ENCODE data around the gene SSU72.

The SSU72 gene

GRCh38 chr1:1617925-1618324 is 43.3 kb upstream of the SSU72 start:
- Histone ChIP-seq H3F3A (ENCODE audit: low read depth) (no peaks in the 10 kb centered on the region), H3K4me3 (ENCODE audit: low read length, poor library complexity, severe bottlenecking) (peak overlapping the region; percentile 94), H3K9me3 (ENCODE audit: insufficient read depth, low read depth, low read length) (no peaks in the 10 kb centered on the region), H3K9ac (ENCODE audit: low read depth, low read length, poor library complexity, severe bottlenecking) (peak overlapping the region; percentile 99), H3K27me3 (ENCODE audit: insufficient read depth, low read length, poor library complexity, severe bottlenecking) (no peaks in the 10 kb centered on the region), H2AFZ (ENCODE audit: low read length) (no peak overlapping the region), H3K9me2 (replicated peaks; ENCODE audit: low read depth, low read length) (no peaks in the 10 kb centered on the region), H4K20me1 (ENCODE audit: insufficient read depth, low read length, poor library complexity, severe bottlenecking) (peaks cover 16% of the 10 kb centered on the region), H3K4me1 (ENCODE audit: insufficient read depth, low read length, poor library complexity, severe bottlenecking) (peaks cover 28% of the 10 kb centered on the region), H3K79me2 (ENCODE audit: insufficient read depth, low read length) (peaks cover 25% of the 10 kb centered on the region), H3K36me3 (ENCODE audit: insufficient read depth, low read length) (no peaks in the 10 kb centered on the region), H3K4me2 (ENCODE audit: low read depth, low read length, poor library complexity, severe bottlenecking) (peak overlapping the region; percentile 92)
- TF ChIP-seq EZH2phosphoT487 (IDR thresholded peaks at IDR 0.05; ENCODE audit: borderline replicate concordance) (no peak), CTCF (conservative IDR thresholded peaks at IDR 0.05; ENCODE audit: low read length) (no peak)

- Histone ChIP-seq H3K79me2 (ENCODE audit: insufficient read depth, low read length) (peaks cover 25% of the 10 kb centered on the region), H4K20me1 (ENCODE audit: insufficient read depth, low read length, poor library complexity, severe bottlenecking) (peaks cover 16% of the 10 kb centered on the region), H3K9me2 (replicated peaks; ENCODE audit: low read depth, low read length) (no peaks in the 10 kb centered on the region), H3K4me1 (ENCODE audit: insufficient read depth, low read length, poor library complexity, severe bottlenecking) (peaks cover 28% of the 10 kb centered on the region), H3K27me3 (ENCODE audit: insufficient read depth, low read length, poor library complexity, severe bottlenecking) (no peaks in the 10 kb centered on the region), H3F3A (ENCODE audit: low read depth) (no peaks in the 10 kb centered on the region), H3K4me3 (ENCODE audit: low read length, poor library complexity, severe bottlenecking) (peak overlapping the region; percentile 94), H3K9me3 (ENCODE audit: insufficient read depth, low read depth, low read length) (no peaks in the 10 kb centered on the region), H2AFZ (ENCODE audit: low read length) (no peak overlapping the region), H3K4me2 (ENCODE audit: low read depth, low read length, poor library complexity, severe bottlenecking) (peak overlapping the region; percentile 92), H3K9ac (ENCODE audit: low read depth, low read length, poor library complexity, severe bottlenecking) (peak overlapping the region; percentile 99), H3K36me3 (ENCODE audit: insufficient read depth, low read length) (no peaks in the 10 kb centered on the region)
- TF ChIP-seq EZH2phosphoT487 (IDR thresholded peaks at IDR 0.05; ENCODE audit: borderline replicate concordance) (no peak), CTCF (conservative IDR thresholded peaks at IDR 0.05; ENCODE audit: low read length) (no peak)
Measured at GRCh38 chr1:1617516-1617915, 42.9 kb upstream of the SSU72 start.

- no peaks in the 10 kb centered on the region for H3K9me3 ChIP-seq (ENCODE audit: insufficient read depth, low read depth, low read length)
- H3F3A ChIP-seq (ENCODE audit: low read depth): no peaks in the 10 kb centered on the region
- H3K27me3 ChIP-seq (ENCODE audit: insufficient read depth, low read length, poor library complexity, severe bottlenecking): no peaks in the 10 kb centered on the region
- TF ChIP-seq EZH2phosphoT487 (IDR thresholded peaks at IDR 0.05; ENCODE audit: borderline replicate concordance) (no peak), CTCF (conservative IDR thresholded peaks at IDR 0.05; ENCODE audit: low read length) (no peak)
- H3K9ac ChIP-seq (ENCODE audit: low read depth, low read length, poor library complexity, severe bottlenecking): peak overlapping the region; percentile 99
- H3K4me2 ChIP-seq (ENCODE audit: low read depth, low read length, poor library complexity, severe bottlenecking): peak overlapping the region; percentile 92
- peaks cover 25% of the 10 kb centered on the region for H3K79me2 ChIP-seq (ENCODE audit: insufficient read depth, low read length)
- peak overlapping the region; percentile 94 for H3K4me3 ChIP-seq (ENCODE audit: low read length, poor library complexity, severe bottlenecking)
- H3K36me3 ChIP-seq (ENCODE audit: insufficient read depth, low read length): no peaks in the 10 kb centered on the region
- H4K20me1 ChIP-seq (ENCODE audit: insufficient read depth, low read length, poor library complexity, severe bottlenecking): peaks cover 16% of the 10 kb centered on the region
- no peak overlapping the region for H2AFZ ChIP-seq (ENCODE audit: low read length)
- H3K4me1 ChIP-seq (ENCODE audit: insufficient read depth, low read length, poor library complexity, severe bottlenecking): peaks cover 28% of the 10 kb centered on the region
- no peaks in the 10 kb centered on the region for H3K9me2 ChIP-seq (replicated peaks; ENCODE audit: low read depth, low read length)
Measured at GRCh38 chr1:1616838-1617237, 42.2 kb upstream of the SSU72 start.

Data from Loucy (cell line).